ENCODE results near the gene C4orf54.

GRCh38 chr4:99661907-99662306 is 4.3 kb upstream of the C4orf54 start:
- TF ChIP-seq POLR2AphosphoS5 (IDR thresholded peaks at IDR 0.05): no peak
- no peak for TF ChIP-seq CTCF (IDR thresholded peaks at IDR 0.05; ENCODE audit: poor library complexity, severe bottlenecking)
- TF ChIP-seq REST (IDR thresholded peaks at IDR 0.05; ENCODE audit: borderline replicate concordance): no peak
- TF ChIP-seq RAD21 (conservative IDR thresholded peaks at IDR 0.05): no peak
- TF ChIP-seq SMC3 (conservative IDR thresholded peaks at IDR 0.05; ENCODE audit: poor library complexity): no peak
- TF ChIP-seq TAF1 (IDR thresholded peaks at IDR 0.05; ENCODE audit: low read depth): no peak
- no peak for TF ChIP-seq EZH2 (IDR thresholded peaks at IDR 0.05; ENCODE audit: borderline replicate concordance, insufficient read depth, low read length, poor library complexity, severe bottlenecking)
- TF ChIP-seq MXI1 (conservative IDR thresholded peaks at IDR 0.05; ENCODE audit: poor library complexity, severe bottlenecking): no peak
